GM12801 (cell line): ENCODE data around the gene UACA.

Source experiments
- TF ChIP-seq, protein P1 (sequence below): IDR thresholded peaks from one replicate; pipeline ENCODE4 v1.5.1; 2011; ENCODE audit warnings: control low read depth; ENCODE audit not compliant: insufficient read length; ENCODE audit errors: extremely low read depth

The UACA gene

DNA sequence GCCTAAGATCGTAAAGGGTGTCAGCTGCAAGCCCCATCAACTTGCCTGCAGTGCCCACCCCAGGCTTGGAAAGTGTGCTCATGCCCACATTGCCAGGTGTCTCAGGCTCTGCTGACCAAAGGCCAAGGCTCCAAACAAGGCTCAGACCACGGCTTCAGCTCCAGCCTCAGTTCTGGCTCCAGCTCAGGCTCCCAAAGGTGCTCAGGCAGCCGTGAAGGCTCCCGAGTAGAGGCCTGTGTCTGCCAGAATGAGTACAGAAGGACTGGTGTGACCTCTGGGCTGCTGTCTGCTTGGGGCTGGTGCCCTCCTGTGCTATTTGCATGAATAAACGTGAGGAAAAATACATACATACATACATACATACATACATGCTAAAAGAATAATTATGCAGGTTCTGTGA, 27.9 kb upstream of the UACA start:
- TF ChIP-seq, protein P1, sequence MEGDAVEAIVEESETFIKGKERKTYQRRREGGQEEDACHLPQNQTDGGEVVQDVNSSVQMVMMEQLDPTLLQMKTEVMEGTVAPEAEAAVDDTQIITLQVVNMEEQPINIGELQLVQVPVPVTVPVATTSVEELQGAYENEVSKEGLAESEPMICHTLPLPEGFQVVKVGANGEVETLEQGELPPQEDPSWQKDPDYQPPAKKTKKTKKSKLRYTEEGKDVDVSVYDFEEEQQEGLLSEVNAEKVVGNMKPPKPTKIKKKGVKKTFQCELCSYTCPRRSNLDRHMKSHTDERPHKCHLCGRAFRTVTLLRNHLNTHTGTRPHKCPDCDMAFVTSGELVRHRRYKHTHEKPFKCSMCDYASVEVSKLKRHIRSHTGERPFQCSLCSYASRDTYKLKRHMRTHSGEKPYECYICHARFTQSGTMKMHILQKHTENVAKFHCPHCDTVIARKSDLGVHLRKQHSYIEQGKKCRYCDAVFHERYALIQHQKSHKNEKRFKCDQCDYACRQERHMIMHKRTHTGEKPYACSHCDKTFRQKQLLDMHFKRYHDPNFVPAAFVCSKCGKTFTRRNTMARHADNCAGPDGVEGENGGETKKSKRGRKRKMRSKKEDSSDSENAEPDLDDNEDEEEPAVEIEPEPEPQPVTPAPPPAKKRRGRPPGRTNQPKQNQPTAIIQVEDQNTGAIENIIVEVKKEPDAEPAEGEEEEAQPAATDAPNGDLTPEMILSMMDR = no peak

DNA sequence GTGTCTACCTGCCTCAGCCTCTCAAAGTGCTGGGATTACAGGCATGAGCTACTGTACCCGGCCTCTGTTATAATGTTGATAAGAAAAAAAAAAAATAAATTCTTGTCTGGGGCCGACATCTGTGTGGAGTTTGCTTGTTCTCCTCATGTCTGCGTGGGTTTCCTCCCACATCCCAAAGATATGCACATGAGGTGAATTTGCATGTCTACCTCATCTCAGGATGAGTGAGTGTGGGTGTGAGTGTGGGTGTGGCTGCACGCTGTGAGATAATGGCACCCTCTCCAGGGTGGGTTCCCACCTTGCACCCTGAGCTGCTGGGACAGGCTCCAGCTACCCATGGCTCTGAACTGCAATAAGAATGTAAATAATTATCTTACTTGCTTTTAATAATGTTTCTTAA, 25.9 kb upstream of the UACA start:
- TF ChIP-seq, protein P1 = no peak

DNA sequence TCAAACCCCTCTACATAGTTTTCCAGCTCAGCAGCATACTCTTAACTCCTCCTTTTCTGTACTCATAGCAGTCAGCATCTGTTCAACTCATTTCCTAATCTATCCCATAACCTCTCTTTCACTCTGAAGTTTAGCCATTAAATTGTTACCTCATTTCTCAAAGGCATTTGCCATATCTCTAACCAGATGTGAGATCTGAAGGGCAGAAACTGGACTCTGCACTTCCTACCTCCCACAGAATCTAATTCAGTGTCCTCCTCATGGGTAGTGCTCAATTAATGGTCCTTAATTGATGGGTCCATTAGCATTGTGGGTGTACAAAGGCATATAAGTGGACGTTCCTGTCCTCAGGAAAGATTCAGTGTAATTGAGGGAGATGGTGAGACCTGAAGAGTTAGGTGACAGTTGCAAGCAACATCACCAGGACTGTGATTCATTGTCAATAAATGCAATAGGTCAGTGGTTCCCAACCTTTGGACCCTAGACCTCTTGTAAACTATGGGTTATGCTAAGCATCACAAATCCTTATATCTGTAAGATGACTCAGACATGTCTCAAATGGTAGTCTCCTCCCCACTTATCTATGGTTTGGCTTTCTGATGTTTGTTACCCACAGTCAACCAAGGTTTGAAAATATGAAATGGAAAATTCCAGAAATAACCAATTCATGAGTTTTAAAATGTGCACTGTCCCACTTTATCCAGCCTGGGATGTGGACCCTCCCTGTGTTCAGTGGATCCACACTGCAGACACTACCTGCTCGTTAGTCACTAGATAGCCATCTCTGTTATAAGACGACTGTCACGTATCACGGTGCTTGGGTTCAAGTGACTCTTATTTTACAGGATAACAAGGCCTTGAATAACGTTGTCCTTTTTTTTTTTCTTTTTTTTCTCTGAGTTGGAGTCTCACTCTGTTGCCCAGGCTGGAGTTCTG, 25.0 kb upstream of the UACA start:
- TF ChIP-seq, protein P1 = no peak

DNA sequence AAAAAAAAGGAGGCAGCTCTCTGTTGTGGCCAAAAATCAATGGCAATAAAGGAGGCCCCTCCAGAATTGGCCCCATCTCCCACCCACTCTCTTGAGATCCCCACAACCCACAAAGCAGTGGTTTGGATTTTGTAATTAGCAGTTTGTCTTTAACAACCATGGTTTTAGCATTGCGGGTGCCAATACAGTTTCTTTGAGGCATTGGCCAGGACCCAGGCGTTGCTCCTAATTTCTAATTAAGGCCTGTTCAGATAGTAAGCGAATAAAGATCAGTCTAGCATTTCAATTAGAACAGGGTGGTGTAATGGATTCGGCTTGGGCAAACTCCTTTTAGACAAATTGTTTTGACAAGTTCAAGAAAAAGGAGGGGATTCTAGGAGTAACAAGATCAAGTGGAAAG, 23.6 kb upstream of the UACA start:
- TF ChIP-seq, protein P1 = no peak

DNA sequence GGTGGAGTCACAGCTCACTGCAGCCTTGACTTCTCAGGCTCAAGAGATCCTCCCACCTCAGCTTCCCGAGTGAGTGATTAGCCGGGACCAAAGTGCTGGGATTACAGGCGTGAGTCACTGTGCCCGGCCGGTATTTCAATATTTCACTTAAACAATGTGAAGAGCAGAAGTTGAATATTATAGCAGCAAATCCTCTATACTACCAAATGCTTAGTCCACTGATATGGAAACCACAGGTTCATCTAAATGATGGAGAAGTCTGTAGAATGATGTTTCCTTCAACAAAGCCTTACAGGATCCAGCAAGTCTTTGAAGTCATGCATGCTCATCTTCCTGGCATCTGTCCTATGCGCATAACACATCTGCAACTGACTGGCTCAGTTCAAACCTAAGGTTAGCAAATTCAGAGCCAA, 20.3 kb upstream of the UACA start:
- TF ChIP-seq, protein P1 = no peak

DNA sequence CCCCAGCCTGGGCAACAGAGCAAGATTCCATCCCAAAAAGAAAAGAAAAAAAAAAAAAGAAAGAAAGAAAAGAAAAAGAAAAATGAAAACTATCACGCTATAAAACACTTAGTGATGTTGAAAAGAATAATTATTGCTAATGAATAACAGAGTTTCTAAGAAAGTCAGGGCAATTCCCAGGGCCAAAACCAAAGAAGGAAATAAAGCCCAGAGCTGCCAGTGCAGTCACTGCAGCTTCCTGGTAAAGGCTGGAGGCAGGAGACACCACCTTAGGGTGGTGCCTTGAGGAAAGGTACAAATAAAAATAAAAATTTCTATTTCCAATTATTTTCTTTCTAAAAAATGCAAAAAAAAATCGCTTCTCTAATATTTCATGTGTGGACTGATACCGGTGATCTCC, 19.7 kb upstream of the UACA start:
- TF ChIP-seq, protein P1 = no peak

DNA sequence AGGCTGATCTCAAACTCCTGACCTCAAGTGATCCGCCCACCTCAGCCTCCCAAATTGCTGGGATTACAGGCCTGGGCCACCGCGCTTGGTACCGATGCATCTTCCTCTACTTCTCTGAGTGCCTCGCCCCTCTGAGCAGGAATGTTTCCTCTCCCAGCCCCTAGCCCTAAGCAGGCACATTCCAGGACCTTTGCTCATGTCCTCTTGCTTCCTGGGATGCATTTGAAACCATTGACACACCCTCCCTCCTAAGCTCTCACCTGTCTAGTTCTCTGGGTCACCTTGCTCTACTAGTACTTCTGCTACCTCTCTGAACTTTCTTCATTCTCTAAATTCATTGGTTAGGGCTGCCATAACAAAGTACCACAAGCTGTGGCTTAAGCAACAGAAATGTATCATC, 17.9 kb upstream of the UACA start:
- TF ChIP-seq, protein P1 = no peak
